HG02870 (cell line): Measurements from ENCODE around the gene ZNF280C.

Experiments used
- ATAC-seq: cut with Tn5 transposase; IDR thresholded peaks from one replicate; pipeline ENCODE4 v1.9.1; 2021; ENCODE audit warnings: mild to moderate bottlenecking, moderate library complexity; ENCODE audit not compliant: unreplicated experiment

The ZNF280C gene

GRCh38 chrX:130179579-130180215, 89.0 kb downstream of the ZNF280C start:
- no peak for ATAC-seq

GRCh38 chrX:130179170-130179569, 89.5 kb downstream of the ZNF280C start:
- no peak for ATAC-seq

- no peak for ATAC-seq
Measured at GRCh38 chrX:130176942-130177341, 91.8 kb downstream of the ZNF280C start.

GRCh38 chrX:130176354-130176776, 92.3 kb downstream of the ZNF280C start:
- ATAC-seq = peak; percentile 63

- ATAC-seq = no peak
Measured at GRCh38 chrX:130174937-130175336, 93.8 kb downstream of the ZNF280C start.

- no peak for ATAC-seq
Measured at GRCh38 chrX:130174045-130174704, 94.5 kb downstream of the ZNF280C start.

- peak; percentile 38 for ATAC-seq
Measured at GRCh38 chrX:130173190-130173895, 95.4 kb downstream of the ZNF280C start.

GRCh38 chrX:130172127-130172845, 96.4 kb downstream of the ZNF280C start:
- no peak for ATAC-seq

- ATAC-seq = peak; percentile 4
Measured at GRCh38 chrX:130171446-130172126, 97.1 kb downstream of the ZNF280C start, which contains the start of gene RAB33A. TSS of gene RAB33A (plus strand) at chrX:130171962. CDS start at chrX:130172063, 101 bp downstream.

GRCh38 chrX:130170752-130171445, 97.8 kb downstream of the ZNF280C start:
- ATAC-seq = peak; percentile 80

GRCh38 chrX:130167040-130167439, 101.7 kb downstream of the ZNF280C start:
- no peak for ATAC-seq

- ATAC-seq = no peak
Measured at GRCh38 chrX:130166503-130166777, 102.3 kb downstream of the ZNF280C start.

GRCh38 chrX:130165703-130166502, 102.8 kb downstream of the ZNF280C start, which contains the start of gene AIFM1:
TSS of gene AIFM1 (minus strand) at chrX:130165841. CDS start at chrX:130165656, 185 bp downstream.
- ATAC-seq = peak; percentile 88

- ATAC-seq = no peak
Measured at GRCh38 chrX:130165181-130165702, 103.5 kb downstream of the ZNF280C start.

GRCh38 chrX:130163398-130163797, 105.3 kb downstream of the ZNF280C start:
- no peak for ATAC-seq

GRCh38 chrX:130162094-130162735, 106.5 kb downstream of the ZNF280C start:
- ATAC-seq = no peak

- ATAC-seq = no peak
Measured at GRCh38 chrX:130159776-130160175, 108.9 kb downstream of the ZNF280C start.

GRCh38 chrX:130158311-130158710, 110.4 kb downstream of the ZNF280C start:
- no peak for ATAC-seq

- no peak for ATAC-seq
Measured at GRCh38 chrX:130155564-130155963, 113.1 kb downstream of the ZNF280C start.
